ENCODE data around the gene CCDC88A. TPM values are rescaled to one million over a fixed set of nuclear protein-coding genes. Genes with fewer than 3 reads are reported as not detected.

The CCDC88A gene
- total RNA-seq, 1 donor from 2014 or later: 54.9 TPM

DNA sequence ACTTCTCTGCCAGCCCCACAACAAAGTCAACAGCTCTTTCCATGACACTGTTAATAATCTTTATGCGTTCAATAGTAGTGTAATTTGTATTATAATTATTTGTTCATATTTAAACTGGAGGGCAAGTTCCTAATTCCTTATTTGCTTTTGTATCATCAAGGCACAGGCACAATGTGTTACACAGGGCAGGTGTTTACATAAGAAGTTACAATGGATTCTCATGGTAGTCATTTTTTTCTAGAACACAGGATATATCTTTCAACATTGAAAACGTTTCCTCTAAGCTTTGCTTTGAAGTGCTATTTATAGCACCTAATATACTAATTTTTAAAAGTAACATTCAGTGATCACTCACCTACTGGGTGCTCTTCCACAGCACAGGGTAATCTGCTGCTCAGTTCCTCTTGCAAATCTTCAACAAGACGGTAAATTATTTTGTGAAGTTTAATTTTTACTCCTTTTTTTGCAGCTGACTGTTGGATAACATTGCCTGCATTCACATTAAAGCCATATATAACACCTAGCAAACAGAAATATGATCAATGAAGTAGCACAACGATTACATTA lies 179.9 kb downstream of the CCDC88A start:
- no peaks in the 10 kb centered on the region for H3K27me3 Mint-ChIP-seq (ENCODE audit: unreplicated experiment)
- no peak overlapping the region for H3K27ac Mint-ChIP-seq (ENCODE audit: unreplicated experiment)
- H3K36me3 Mint-ChIP-seq (ENCODE audit: unreplicated experiment): peaks cover 22% of the 10 kb centered on the region
- H3K4me3 Mint-ChIP-seq (ENCODE audit: unreplicated experiment): no peak overlapping the region
- TF ChIP-seq, protein P1, sequence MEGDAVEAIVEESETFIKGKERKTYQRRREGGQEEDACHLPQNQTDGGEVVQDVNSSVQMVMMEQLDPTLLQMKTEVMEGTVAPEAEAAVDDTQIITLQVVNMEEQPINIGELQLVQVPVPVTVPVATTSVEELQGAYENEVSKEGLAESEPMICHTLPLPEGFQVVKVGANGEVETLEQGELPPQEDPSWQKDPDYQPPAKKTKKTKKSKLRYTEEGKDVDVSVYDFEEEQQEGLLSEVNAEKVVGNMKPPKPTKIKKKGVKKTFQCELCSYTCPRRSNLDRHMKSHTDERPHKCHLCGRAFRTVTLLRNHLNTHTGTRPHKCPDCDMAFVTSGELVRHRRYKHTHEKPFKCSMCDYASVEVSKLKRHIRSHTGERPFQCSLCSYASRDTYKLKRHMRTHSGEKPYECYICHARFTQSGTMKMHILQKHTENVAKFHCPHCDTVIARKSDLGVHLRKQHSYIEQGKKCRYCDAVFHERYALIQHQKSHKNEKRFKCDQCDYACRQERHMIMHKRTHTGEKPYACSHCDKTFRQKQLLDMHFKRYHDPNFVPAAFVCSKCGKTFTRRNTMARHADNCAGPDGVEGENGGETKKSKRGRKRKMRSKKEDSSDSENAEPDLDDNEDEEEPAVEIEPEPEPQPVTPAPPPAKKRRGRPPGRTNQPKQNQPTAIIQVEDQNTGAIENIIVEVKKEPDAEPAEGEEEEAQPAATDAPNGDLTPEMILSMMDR (IDR thresholded peaks at IDR 0.05): no peak
- H3K9me3 Mint-ChIP-seq (ENCODE audit: unreplicated experiment): no peaks in the 10 kb centered on the region
- H3K4me1 Mint-ChIP-seq (ENCODE audit: unreplicated experiment): peaks cover 2% of the 10 kb centered on the region
- no peak for DNase-seq (ENCODE audit: extremely low spot score, unreplicated experiment)

Other genes starting within 250 kb of the CCDC88A start
- gene CLHC1, start 187.6 kb downstream of the CCDC88A start, total RNA-seq: 21.6 and 23.5 TPM in 2 replicates
- 665 and 668 TPM in 2 replicates for gene RPS27A, start 187.2 kb downstream of the CCDC88A start, total RNA-seq
- gene MTIF2, start 150.6 kb downstream of the CCDC88A start, total RNA-seq: 24.6 and 24.7 TPM in 2 replicates
- gene CFAP36, start 99.9 kb upstream of the CCDC88A start, total RNA-seq: 28.6 and 29.5 TPM in 2 replicates
- 49.7 and 53.4 TPM in 2 replicates for gene PPP4R3B, start 197.8 kb upstream of the CCDC88A start, total RNA-seq

Measured in osteocyte (in vitro differentiated cells).